HepG2 (cell line): Measurements from ENCODE around the gene CALY. TPM values are rescaled to one million over a fixed set of nuclear protein-coding genes. Genes with fewer than 3 reads are reported as not detected.

Source experiments
- FIP1L1 ChIP-seq: fragments of 200-400 bp; formaldehyde crosslinking; IDR thresholded peaks from 2 replicates; pipeline ENCODE4 v1.6.1; 2018; ENCODE audit warnings: low read depth, mild to moderate bottlenecking, low read length, moderate library complexity, borderline replicate concordance; ENCODE audit not compliant: insufficient read depth
- FOSL2 ChIP-seq: sonication (generic); formaldehyde crosslinking; IDR thresholded peaks from 2 replicates; pipeline ENCODE4 v1.4.0; 2020; ENCODE audit warnings: missing genetic modification reagents
- FOXA3 ChIP-seq: IDR thresholded peaks from 2 replicates; pipeline ENCODE4 v1.6.1; 2016; ENCODE audit warnings: missing genetic modification reagents, missing compliant biosample characterization
- KDM1A ChIP-seq: IDR thresholded peaks from 2 replicates; pipeline ENCODE4 v1.6.1; 2016; ENCODE audit warnings: missing compliant biosample characterization
- NR3C1 ChIP-seq: sonication (generic); formaldehyde crosslinking; IDR thresholded peaks from 2 replicates; pipeline ENCODE4 v1.4.0; 2020; ENCODE audit warnings: missing genetic modification reagents
- PAX8 ChIP-seq: sonication (generic); formaldehyde crosslinking; IDR thresholded peaks from 2 replicates; pipeline ENCODE4 v1.8.0; 2022; ENCODE audit warnings: mild to moderate bottlenecking, missing genetic modification reagents, borderline replicate concordance
- POLR2A ChIP-seq, 2 experiments: IDR thresholded peaks; 2 replicates each; pipeline ENCODE4 v1.6.1; 2011; ENCODE audit warnings: low read depth in 2 of 2, low read length in 2 of 2, mild to moderate bottlenecking in 1 of 2, moderate library complexity in 1 of 2; ENCODE audit not compliant: insufficient read depth in 1 of 2
- RFXAP ChIP-seq: sonication (generic); formaldehyde crosslinking; IDR thresholded peaks from 2 replicates; pipeline ENCODE4 v1.4.0; 2020; ENCODE audit warnings: missing genetic modification reagents, borderline replicate concordance
- SOX13 ChIP-seq, 3 experiments: fragments of 450-650 bp in 1 of 3; sonication (generic) in 1 of 3; formaldehyde crosslinking in 1 of 3; IDR thresholded peaks in 2 of 3; conservative IDR thresholded peaks in 1 of 3; 2 replicates each; pipeline versions ENCODE4 v1.5.0 to v1.6.1; 2016 to 2020; ENCODE audit warnings: antibody characterized with exemption in 1 of 3, mild to moderate bottlenecking in 1 of 3, missing compliant biosample characterization in 1 of 3, missing genetic modification reagents in 1 of 3, moderate library complexity in 1 of 3
- SP5 ChIP-seq: IDR thresholded peaks from 2 replicates; pipeline ENCODE4 v1.6.1; 2016; ENCODE audit warnings: low read depth, borderline replicate concordance
- ZFP36L2 ChIP-seq: sonication (generic); formaldehyde crosslinking; IDR thresholded peaks from 2 replicates; pipeline ENCODE4 v1.4.0; 2020; ENCODE audit warnings: missing genetic modification reagents
- ZNF264 ChIP-seq: sonication (generic); formaldehyde crosslinking; IDR thresholded peaks from 2 replicates; pipeline ENCODE4 v1.4.0; 2020; ENCODE audit warnings: missing genetic modification reagents
- ZNF317 ChIP-seq: sonication (generic); formaldehyde crosslinking; IDR thresholded peaks from 2 replicates; pipeline ENCODE4 v1.5.0; 2020; ENCODE audit warnings: mild to moderate bottlenecking, missing genetic modification reagents
- polyA plus RNA-seq, 8 experiments: library from polyadenylated mRNA; depleted of rRNA in 3 of 8; stranded (reverse) in 7 of 8; unstranded in 1 of 8; fragments of >200 nt; fragmentation: Illumina TruSeq in 4 of 8; extraction: Trizol in 4 of 8; gene quantifications; 2 replicates each; pipeline versions ENCODE4 v1.2.1 to v1.2.3, GENCODE V29; 2011 to 2016; ENCODE audit warnings: low read depth in 4 of 8, missing spikeins in 1 of 8, mixed read lengths in 1 of 8; ENCODE audit not compliant: insufficient read depth in 1 of 8
- total RNA-seq, 5 experiments: library from RNA; depleted of rRNA; stranded (reverse); fragments of >200 nt; fragmentation: Illumina TruSeq; extraction: Trizol; gene quantifications; 2 replicates each; pipeline ENCODE4 v1.2.3, GENCODE V29; 2016; ENCODE audit warnings: low read depth in 1 of 5
- TF ChIP-seq, protein P1 (sequence below): sonication (generic); formaldehyde crosslinking; IDR thresholded peaks from 2 replicates; pipeline ENCODE4 v1.5.0; 2020; ENCODE audit warnings: mild to moderate bottlenecking, missing genetic modification reagents
- TF ChIP-seq, protein P2 (sequence below): sonication (generic); formaldehyde crosslinking; IDR thresholded peaks from 2 replicates; pipeline ENCODE4 v1.8.0; 2022; ENCODE audit warnings: missing genetic modification reagents, low read depth, mild to moderate bottlenecking, borderline replicate concordance
- TF ChIP-seq, protein P3 (sequence below): IDR thresholded peaks from 2 replicates; pipeline ENCODE4 v1.6.1; 2016; ENCODE audit warnings: mild to moderate bottlenecking, missing biosample characterization, missing genetic modification reagents
- TF ChIP-seq, protein P4 (sequence below): sonication (generic); formaldehyde crosslinking; IDR thresholded peaks from 2 replicates; pipeline ENCODE4 v1.5.0; 2020; ENCODE audit warnings: mild to moderate bottlenecking, missing genetic modification reagents
- TF ChIP-seq, protein P5 (sequence below): sonication (generic); formaldehyde crosslinking; IDR thresholded peaks from 2 replicates; pipeline ENCODE4 v1.4.0; 2020; ENCODE audit warnings: missing genetic modification reagents
- TF ChIP-seq, protein P6 (sequence below): sonication (generic); formaldehyde crosslinking; IDR thresholded peaks from 2 replicates; pipeline ENCODE4 v1.5.0; 2020; ENCODE audit warnings: missing genetic modification reagents

Gene CALY
- total and polyA plus RNA-seq, 2 of the 13 experiments (the other 11 are each of a cell fraction or from before 2014, with no cell fraction given) = 0.08 TPM; not detected in 1

DNA sequence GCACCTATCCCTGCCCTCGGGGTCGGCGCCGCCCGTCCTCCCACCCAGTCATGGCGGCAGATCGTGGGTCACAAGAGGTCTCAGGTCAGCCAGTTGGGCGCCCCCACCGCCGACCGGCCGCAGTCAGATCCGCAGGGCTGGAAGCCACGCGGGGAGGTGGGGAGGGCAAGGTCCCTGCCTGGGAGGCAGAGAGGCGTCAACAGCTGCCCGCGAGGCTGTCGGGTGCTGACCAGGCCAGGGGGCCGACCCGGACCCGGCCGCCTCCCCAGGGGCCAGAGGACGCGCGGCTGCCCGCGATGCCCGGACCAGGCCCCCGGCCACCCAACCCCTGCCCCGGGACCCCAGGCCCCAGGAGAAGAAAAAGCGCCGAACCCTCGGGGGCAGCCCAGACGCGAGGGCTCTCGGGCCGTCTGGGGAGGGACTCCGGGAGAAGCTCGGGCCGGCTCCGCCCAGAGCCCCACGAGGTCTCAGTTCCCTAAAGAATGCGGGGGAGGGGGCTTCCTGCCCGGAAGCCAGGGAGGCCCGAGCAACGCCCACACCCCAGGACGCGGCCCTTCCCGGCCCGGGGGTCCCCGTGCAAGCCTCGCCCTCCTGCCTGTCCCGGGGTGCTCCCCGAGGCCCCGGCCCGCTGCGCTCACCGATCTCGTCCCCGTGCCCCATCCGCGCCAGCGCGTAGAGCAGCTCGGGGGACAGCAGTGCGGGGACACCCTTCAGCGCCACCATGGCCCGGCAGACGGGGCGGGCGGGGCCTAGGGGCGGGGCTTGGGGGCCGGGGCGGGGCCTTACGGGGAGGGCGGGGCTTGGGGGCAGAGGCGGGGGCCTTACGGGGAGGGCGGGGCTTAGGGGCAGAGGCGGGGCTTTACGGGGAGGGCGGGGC lies 20.8 kb upstream of the CALY start, which contains the start of gene FUOM (continued):
- TF ChIP-seq, protein P1, sequence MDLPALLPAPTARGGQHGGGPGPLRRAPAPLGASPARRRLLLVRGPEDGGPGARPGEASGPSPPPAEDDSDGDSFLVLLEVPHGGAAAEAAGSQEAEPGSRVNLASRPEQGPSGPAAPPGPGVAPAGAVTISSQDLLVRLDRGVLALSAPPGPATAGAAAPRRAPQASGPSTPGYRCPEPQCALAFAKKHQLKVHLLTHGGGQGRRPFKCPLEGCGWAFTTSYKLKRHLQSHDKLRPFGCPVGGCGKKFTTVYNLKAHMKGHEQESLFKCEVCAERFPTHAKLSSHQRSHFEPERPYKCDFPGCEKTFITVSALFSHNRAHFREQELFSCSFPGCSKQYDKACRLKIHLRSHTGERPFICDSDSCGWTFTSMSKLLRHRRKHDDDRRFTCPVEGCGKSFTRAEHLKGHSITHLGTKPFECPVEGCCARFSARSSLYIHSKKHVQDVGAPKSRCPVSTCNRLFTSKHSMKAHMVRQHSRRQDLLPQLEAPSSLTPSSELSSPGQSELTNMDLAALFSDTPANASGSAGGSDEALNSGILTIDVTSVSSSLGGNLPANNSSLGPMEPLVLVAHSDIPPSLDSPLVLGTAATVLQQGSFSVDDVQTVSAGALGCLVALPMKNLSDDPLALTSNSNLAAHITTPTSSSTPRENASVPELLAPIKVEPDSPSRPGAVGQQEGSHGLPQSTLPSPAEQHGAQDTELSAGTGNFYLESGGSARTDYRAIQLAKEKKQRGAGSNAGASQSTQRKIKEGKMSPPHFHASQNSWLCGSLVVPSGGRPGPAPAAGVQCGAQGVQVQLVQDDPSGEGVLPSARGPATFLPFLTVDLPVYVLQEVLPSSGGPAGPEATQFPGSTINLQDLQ (CRISPR knock-in tag) = no peak
- TF ChIP-seq, protein P2, sequence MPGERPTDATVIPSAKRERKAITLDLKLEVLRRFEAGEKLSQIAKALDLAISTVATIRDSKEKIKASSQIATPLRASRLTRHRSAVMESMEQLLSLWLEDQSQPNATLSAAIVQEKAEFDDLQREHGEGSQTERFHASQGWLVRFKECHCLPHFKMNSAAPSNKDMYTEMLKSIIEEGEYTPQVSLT (CRISPR knock-in tag) = no peak
- TF ChIP-seq ZNF264 (CRISPR knock-in tag) = no peak
- TF ChIP-seq, protein P3, sequence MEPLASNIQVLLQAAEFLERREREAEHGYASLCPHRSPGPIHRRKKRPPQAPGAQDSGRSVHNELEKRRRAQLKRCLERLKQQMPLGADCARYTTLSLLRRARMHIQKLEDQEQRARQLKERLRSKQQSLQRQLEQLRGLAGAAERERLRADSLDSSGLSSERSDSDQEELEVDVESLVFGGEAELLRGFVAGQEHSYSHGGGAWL (CRISPR knock-in tag) = peak; percentile 36; the same call in 1 of the 2 replicates
- 0 out of 2 replicates have a peak, but pooled peaks have one; percentile 18 for TF ChIP-seq RFXAP (CRISPR knock-in tag)
- TF ChIP-seq FIP1L1 = no peak
- TF ChIP-seq FOXA3 (CRISPR knock-in tag) = no peak
- TF ChIP-seq, protein P4, sequence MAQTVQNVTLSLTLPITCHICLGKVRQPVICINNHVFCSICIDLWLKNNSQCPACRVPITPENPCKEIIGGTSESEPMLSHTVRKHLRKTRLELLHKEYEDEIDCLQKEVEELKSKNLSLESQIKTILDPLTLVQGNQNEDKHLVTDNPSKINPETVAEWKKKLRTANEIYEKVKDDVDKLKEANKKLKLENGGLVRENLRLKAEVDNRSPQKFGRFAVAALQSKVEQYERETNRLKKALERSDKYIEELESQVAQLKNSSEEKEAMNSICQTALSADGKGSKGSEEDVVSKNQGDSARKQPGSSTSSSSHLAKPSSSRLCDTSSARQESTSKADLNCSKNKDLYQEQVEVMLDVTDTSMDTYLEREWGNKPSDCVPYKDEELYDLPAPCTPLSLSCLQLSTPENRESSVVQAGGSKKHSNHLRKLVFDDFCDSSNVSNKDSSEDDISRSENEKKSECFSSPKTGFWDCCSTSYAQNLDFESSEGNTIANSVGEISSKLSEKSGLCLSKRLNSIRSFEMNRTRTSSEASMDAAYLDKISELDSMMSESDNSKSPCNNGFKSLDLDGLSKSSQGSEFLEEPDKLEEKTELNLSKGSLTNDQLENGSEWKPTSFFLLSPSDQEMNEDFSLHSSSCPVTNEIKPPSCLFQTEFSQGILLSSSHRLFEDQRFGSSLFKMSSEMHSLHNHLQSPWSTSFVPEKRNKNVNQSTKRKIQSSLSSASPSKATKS (CRISPR knock-in tag) = no peak
- TF ChIP-seq ZNF317 (CRISPR knock-in tag) = no peak
- TF ChIP-seq, protein P5, sequence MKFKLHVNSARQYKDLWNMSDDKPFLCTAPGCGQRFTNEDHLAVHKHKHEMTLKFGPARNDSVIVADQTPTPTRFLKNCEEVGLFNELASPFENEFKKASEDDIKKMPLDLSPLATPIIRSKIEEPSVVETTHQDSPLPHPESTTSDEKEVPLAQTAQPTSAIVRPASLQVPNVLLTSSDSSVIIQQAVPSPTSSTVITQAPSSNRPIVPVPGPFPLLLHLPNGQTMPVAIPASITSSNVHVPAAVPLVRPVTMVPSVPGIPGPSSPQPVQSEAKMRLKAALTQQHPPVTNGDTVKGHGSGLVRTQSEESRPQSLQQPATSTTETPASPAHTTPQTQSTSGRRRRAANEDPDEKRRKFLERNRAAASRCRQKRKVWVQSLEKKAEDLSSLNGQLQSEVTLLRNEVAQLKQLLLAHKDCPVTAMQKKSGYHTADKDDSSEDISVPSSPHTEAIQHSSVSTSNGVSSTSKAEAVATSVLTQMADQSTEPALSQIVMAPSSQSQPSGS (CRISPR knock-in tag) = no peak
- TF ChIP-seq, protein P6, sequence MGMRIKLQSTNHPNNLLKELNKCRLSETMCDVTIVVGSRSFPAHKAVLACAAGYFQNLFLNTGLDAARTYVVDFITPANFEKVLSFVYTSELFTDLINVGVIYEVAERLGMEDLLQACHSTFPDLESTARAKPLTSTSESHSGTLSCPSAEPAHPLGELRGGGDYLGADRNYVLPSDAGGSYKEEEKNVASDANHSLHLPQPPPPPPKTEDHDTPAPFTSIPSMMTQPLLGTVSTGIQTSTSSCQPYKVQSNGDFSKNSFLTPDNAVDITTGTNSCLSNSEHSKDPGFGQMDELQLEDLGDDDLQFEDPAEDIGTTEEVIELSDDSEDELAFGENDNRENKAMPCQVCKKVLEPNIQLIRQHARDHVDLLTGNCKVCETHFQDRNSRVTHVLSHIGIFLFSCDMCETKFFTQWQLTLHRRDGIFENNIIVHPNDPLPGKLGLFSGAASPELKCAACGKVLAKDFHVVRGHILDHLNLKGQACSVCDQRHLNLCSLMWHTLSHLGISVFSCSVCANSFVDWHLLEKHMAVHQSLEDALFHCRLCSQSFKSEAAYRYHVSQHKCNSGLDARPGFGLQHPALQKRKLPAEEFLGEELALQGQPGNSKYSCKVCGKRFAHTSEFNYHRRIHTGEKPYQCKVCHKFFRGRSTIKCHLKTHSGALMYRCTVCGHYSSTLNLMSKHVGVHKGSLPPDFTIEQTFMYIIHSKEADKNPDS (CRISPR knock-in tag) = peak; percentile 40; the same call in 1 of the 2 replicates
- TF ChIP-seq ZFP36L2 (CRISPR knock-in tag) = no peak
- no peak for TF ChIP-seq NR3C1 (CRISPR knock-in tag)
- TF ChIP-seq KDM1A (CRISPR knock-in tag) = no peak
- no peak for TF ChIP-seq SP5
- TF ChIP-seq PAX8 (CRISPR knock-in tag) = no peak
- TF ChIP-seq FOSL2 (CRISPR knock-in tag) = peak; percentile 3; the same call in 1 of the 2 replicates
- peak in 1 of 2 experiments; percentile 68; a peak in 2 of 4 replicates for TF ChIP-seq POLR2A (IDR thresholded peaks at IDR 0.05; ENCODE audit: insufficient read depth in 1 of 2, low read depth in 2 of 2, low read length in 2 of 2)
- TF ChIP-seq SOX13 (IDR thresholded peaks at IDR 0.05) = no peak; the same call in 1 of the 2 replicates
- TF ChIP-seq SOX13 (CRISPR knock-in tag; conservative IDR thresholded peaks at IDR 0.05 in 1 of 2, IDR thresholded peaks at IDR 0.05 in 1 of 2) = no peak
